Caki2 (cell line): ENCODE results near the gene CTSC. TPM values are rescaled to one million over a fixed set of nuclear protein-coding genes. Genes with fewer than 3 reads are reported as not detected.
"Not testable (repeated sequence)": the region's sequence is repeated elsewhere in the genome, so short reads cannot be mapped to it uniquely, and the experiment has no call there.

Source experiments
- DNase-seq: peaks from one replicate; pipeline ENCODE4 v3.0.0-alpha.2; 2015; ENCODE audit warnings: low read depth
- in situ Hi-C: cut with HindIII; loops from 2 replicates; pipeline ENCODE4 v1.10.0; 2016; ENCODE audit warnings: low sequenced_read_pairs, low pct_unique_long_range_greater_than_20kb, mixed read lengths
- total RNA-seq: library from RNA; depleted of rRNA; stranded (reverse); fragments of >200 nt; shearing (Covaris generic); gene quantifications from 2 replicates; pipeline ENCODE4 v1.2.3, GENCODE V29; 2014; ENCODE audit warnings: low replicate concordance

Gene CTSC
- total RNA-seq, 1 experiment from 2014 or later, result 485 TPM

GRCh38 chr11:88327061-88327460, 10.5 kb downstream of the CTSC start:
- no peak for DNase-seq
- in situ Hi-C loops, result no loop called here

DNA sequence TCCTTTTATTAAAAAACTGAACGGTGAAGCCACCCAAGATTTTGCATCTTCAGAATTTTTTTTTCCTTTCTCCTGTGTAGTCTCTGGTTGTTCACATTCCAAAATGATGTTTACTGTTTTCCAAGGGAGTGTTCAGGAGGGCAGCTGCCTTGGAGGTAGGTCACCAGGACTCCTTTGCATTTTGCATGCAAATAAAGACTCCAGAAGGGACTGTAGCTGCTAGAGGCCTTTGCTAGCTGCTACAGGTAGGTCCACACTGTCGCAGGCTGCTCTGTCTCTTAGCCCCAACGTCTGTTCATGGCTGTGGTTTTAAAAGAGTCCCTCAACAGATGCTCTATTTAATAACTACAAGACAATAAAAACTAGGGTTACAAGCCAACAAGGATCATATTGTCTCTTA, 11.4 kb downstream of the CTSC start:
- no peak for DNase-seq
- in situ Hi-C loops, result no loop called here

GRCh38 chr11:88324562-88325345, 12.8 kb downstream of the CTSC start:
- no peak for DNase-seq
- in situ Hi-C loops, result loop anchor here (25.0 kb wide), 1 partner anchor 213 kb away; no protein-coding TSS in a partner anchor

GRCh38 chr11:88322881-88323280, 14.7 kb downstream of the CTSC start:
- not testable (repeated sequence) for DNase-seq
- in situ Hi-C loops, result loop anchor here (25.0 kb wide), 1 partner anchor 214 kb away; no protein-coding TSS in a partner anchor

GRCh38 chr11:88321412-88321811, 16.1 kb downstream of the CTSC start:
- in situ Hi-C loops, result loop anchor here (25.0 kb wide), 1 partner anchor 216 kb away; no protein-coding TSS in a partner anchor
- DNase-seq, result not testable (repeated sequence)

DNA sequence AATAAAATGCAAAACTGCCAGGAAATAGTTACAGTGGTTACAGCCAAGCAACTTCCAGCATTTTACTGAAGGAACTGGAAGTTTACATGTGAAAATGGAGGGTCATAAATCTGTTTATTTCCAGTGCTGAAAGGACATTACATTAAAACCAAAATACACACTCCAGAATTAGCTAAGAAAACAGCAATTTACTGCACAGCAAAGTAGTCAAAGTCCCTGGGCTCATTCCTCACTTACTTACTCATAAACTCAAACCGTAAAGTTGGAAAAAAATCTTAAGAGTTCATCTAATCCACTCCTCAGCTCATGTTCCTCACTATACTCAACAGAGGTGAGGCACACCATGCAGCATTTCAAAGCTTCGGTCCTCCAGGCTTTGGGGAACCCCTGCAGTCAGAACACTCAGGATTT, 17.4 kb downstream of the CTSC start:
- peak; percentile 14 for DNase-seq
- in situ Hi-C loops, result loop anchor here (25.0 kb wide), 1 partner anchor 217 kb away; no protein-coding TSS in a partner anchor

DNA sequence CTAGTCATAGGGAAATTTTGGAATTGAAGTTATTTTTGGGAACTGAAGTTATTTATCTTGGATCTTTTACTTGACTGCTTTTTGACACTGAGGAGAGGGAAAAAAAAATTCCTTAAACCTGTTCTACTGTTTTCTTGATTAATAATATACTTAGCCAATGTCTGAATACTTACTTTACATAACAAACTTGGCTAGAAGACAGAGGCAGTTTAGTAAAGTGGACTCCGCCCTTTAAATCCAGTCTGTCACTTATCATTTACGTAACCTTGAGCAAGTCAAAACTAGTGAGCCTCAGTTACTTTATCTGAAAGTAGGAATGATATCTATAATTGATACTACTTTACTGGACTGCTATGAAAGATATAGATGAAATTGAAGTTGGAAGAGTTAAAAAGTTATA, 19.5 kb downstream of the CTSC start:
- in situ Hi-C loops, result loop anchor here (25.0 kb wide), 1 partner anchor 219 kb away; no protein-coding TSS in a partner anchor
- DNase-seq, result peak; percentile 45

DNA sequence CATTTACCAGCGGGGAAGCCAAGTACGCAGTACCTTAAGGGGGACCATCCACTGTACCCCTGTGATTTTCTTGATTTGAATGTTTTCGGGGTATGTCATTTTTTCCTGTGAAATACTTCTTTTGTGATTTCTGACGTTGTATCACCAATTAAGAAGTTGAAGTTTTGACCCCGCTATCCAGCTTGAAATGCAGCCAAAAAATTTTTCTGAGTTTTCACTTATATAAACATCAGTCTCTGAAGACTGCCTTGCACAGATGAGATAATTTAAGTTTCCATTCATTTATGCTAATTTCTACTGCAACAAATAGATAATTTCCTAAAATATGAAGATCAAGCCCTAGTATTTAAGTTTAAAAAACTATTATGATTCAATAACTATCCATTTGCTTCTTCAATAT, 20.0 kb downstream of the CTSC start:
- DNase-seq, result no peak
- in situ Hi-C loops, result loop anchor here (25.0 kb wide), 1 partner anchor 220 kb away; no protein-coding TSS in a partner anchor

- in situ Hi-C loops, result loop anchor here (25.0 kb wide), 1 partner anchor 221 kb away; no protein-coding TSS in a partner anchor
- DNase-seq, result peak; percentile 55
Measured at GRCh38 chr11:88315981-88316441, 21.5 kb downstream of the CTSC start.

GRCh38 chr11:88315015-88315414, 22.5 kb downstream of the CTSC start:
- no peak for DNase-seq
- in situ Hi-C loops, result loop anchor here (25.0 kb wide), 1 partner anchor 222 kb away; no protein-coding TSS in a partner anchor

GRCh38 chr11:88313441-88313840, 24.1 kb downstream of the CTSC start:
- DNase-seq, result no peak
- in situ Hi-C loops, result loop anchor here (25.0 kb wide), 1 partner anchor 224 kb away; no protein-coding TSS in a partner anchor

DNA sequence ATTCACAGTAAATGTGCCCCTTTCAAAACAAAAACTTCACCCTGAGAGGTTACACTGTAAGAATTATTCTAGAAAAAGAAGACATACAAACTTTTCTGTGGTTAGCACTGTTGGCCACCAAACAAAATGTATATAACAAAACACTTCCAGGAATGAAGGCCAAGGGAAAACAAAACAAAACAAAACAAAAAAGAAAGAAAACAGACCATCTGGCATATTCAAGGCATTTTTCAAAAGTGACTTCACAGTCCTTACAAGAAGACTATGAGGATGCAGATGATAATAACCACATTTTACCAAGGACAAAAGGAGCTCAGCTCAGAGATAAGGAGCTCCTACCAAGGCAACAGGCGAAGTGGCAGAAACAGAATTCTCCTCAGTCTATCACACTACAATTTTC, 24.9 kb downstream of the CTSC start:
- in situ Hi-C loops, result loop anchor here (25.0 kb wide), 1 partner anchor 225 kb away; no protein-coding TSS in a partner anchor
- no peak for DNase-seq

DNA sequence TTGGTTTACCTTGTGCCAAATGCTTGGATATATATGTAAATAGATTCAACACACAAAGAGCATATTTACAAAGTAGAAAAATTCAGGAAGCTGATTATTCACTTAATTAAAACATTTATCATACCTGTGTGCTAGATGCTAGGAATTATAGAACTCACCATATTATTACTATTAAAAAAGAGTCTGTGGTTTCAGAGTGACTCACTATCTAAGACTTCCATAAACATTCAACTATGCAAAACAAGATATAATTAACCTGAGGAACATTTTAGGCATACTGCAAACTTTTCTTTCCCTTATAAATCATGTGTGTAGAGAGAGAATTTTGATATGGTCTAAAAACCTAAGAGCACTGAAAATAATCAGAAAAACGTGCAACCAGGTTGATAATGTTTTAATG, 27.3 kb downstream of the CTSC start:
- in situ Hi-C loops, result loop anchor here (25.0 kb wide), 1 partner anchor 227 kb away; no protein-coding TSS in a partner anchor

GRCh38 chr11:88308576-88308975, 29.0 kb downstream of the CTSC start:
- no peak for DNase-seq
- in situ Hi-C loops, result loop anchor here (25.0 kb wide), 1 partner anchor 229 kb away; no protein-coding TSS in a partner anchor

More for the DNA sequence above, 27.3 kb downstream of the CTSC start:
- no peak for DNase-seq

- in situ Hi-C loops, result loop anchor here (25.0 kb wide), 1 partner anchor 229 kb away; no protein-coding TSS in a partner anchor
- DNase-seq, result no peak
Measured at GRCh38 chr11:88307749-88308425, 29.6 kb downstream of the CTSC start.

GRCh38 chr11:88306785-88307184, 30.8 kb downstream of the CTSC start:
- in situ Hi-C loops, result loop anchor here (25.0 kb wide), 1 partner anchor 231 kb away; no protein-coding TSS in a partner anchor

GRCh38 chr11:88305430-88305829, 32.1 kb downstream of the CTSC start:
- no peak for DNase-seq
- in situ Hi-C loops, result loop anchor here (25.0 kb wide), 1 partner anchor 232 kb away; no protein-coding TSS in a partner anchor

More at GRCh38 chr11:88306785-88307184, 30.8 kb downstream of the CTSC start:
- no peak for DNase-seq

- DNase-seq, result no peak
- in situ Hi-C loops, result loop anchor here (25.0 kb wide), 1 partner anchor 233 kb away; no protein-coding TSS in a partner anchor
Measured at GRCh38 chr11:88304352-88304751, 33.2 kb downstream of the CTSC start.
